Transverse colon (tissue), 4 donors: ENCODE measurements around the gene ADCY5. TPM values are rescaled to one million over a fixed set of nuclear protein-coding genes. Genes with fewer than 3 reads are reported as not detected.

Experiments
- DNase-seq: peaks from one replicate; pipeline ENCODE4 v3.0.0-alpha.2; 2019
- H3K27ac ChIP-seq, 4 donors: fragments of 200-600 bp; sonication (generic); 2 replicates each; pipeline ENCODE4 v1.5.1; 2016 to 2018; ENCODE audit warnings: inconsistent platforms in 4 of 4
- H3K27me3 ChIP-seq: fragments of 200-600 bp; sonication (generic); 2 replicates; pipeline ENCODE4 v1.5.1; 2017; ENCODE audit warnings: inconsistent platforms
- H3K36me3 ChIP-seq, 4 donors: fragments of 200-600 bp; sonication (generic); 2 replicates each; pipeline ENCODE4 v1.5.1; 2017 to 2019; ENCODE audit warnings: inconsistent platforms in 4 of 4
- H3K4me1 ChIP-seq, 4 donors: fragments of 200-600 bp; sonication (generic); 2 replicates each; pipeline ENCODE4 v1.5.1; 2017 to 2020; ENCODE audit warnings: inconsistent platforms in 4 of 4
- H3K4me3 ChIP-seq, 4 donors: fragments of 200-600 bp; sonication (generic); 1 replicate in 1 of 4; 2 replicates in 3 of 4; pipeline versions ENCODE4 v1.5.1 to v1.6.1; 2017 to 2019; ENCODE audit warnings: inconsistent platforms in 4 of 4
- H3K9me3 ChIP-seq, 2 donors: fragments of 200-600 bp; sonication (generic); 2 replicates each; pipeline ENCODE4 v1.5.1; 2017 to 2019; ENCODE audit warnings: inconsistent platforms in 2 of 2
- EP300 ChIP-seq: sonication (generic); formaldehyde crosslinking; IDR thresholded peaks from one replicate; pipeline ENCODE4 v1.6.1; 2017; ENCODE audit warnings: antibody characterized with exemption, low read depth
- POLR2A ChIP-seq: fragments of 450-650 bp; IDR thresholded peaks from one replicate; pipeline ENCODE4 v1.6.1; 2016; ENCODE audit warnings: antibody characterized with exemption, mild to moderate bottlenecking, moderate library complexity
- POLR2AphosphoS5 ChIP-seq, 3 donors: sonication (generic); formaldehyde crosslinking; IDR thresholded peaks; one replicate each; pipeline ENCODE4 v1.6.1; 2016; ENCODE audit warnings: antibody characterized with exemption in 3 of 3
- WGBS, 2 donors: methylation state at CpG; one replicate each; pipeline ENCODE4 v1.1.5; 2018; ENCODE audit warnings: low coverage in 1 of 2; 5-methylcytosine and 5-hydroxymethylcytosine counted together
- in situ Hi-C, 4 donors: fragments of 200-750 bp; cut with MboI; loops; one replicate each; pipeline versions ENCODE4 v1.15.0 to v1.15.1; 2017; ENCODE audit warnings: low sequenced_read_pairs in 3 of 4, low pct_ligation_motif_present in 1 of 4, low pct_unique_long_range_greater_than_20kb in 1 of 4
- intact Hi-C: fragments of 100-400 bp; cut with DNase I; formaldehyde crosslinking; loops from one replicate; pipeline ENCODE4 v1.15.1; 2023; ENCODE audit warnings: low total_unique reads
- total RNA-seq, 4 donors: library from RNA; depleted of rRNA; stranded (reverse); fragments of >200 nt; gene quantifications; one replicate each; pipeline ENCODE4 v1.1.0, GENCODE V29; 2016
- TF ChIP-seq, protein P1 (sequence below), 5 experiments: fragments of 200-600 bp in 3 of 5; fragments of 450-650 bp in 2 of 5; sonication (generic) in 3 of 5; IDR thresholded peaks; 1 replicate in 2 of 5; 2 replicates in 3 of 5; pipeline ENCODE4 v1.5.1; 2016 to 2017; ENCODE audit warnings: antibody characterized with exemption in 5 of 5, inconsistent platforms in 3 of 5, mild to moderate bottlenecking in 2 of 5, moderate library complexity in 1 of 5

ADCY5 gene
- total RNA-seq, 4 donors from 2014 or later, result 13.9 to 42.0 (median 28.6) TPM

GRCh38 chr3:123343296-123344174, 105.4 kb downstream of the ADCY5 start:
- Histone ChIP-seq H3K36me3 (no peaks in the 10 kb centered on the region), H3K4me1 (peaks cover 0 to 12% (median 7%) of the 10 kb centered on the region in 4 donors), H3K27me3 (no peaks in the 10 kb centered on the region), H3K4me3 (no peak overlapping the region), H3K9me3 (no peaks in the 10 kb centered on the region), H3K27ac (peak overlapping the region; percentile 14 to 55 (median 39))
- in situ Hi-C loops, result loop anchor here in 1 of 4 donors (25.0 kb wide), 1 partner anchor 144 kb away; no protein-coding TSS in a partner anchor
- TF ChIP-seq EP300 (no peak), POLR2A (no peak), POLR2AphosphoS5 (IDR thresholded peaks at IDR 0.05) (no peak)
- TF ChIP-seq, protein P1, sequence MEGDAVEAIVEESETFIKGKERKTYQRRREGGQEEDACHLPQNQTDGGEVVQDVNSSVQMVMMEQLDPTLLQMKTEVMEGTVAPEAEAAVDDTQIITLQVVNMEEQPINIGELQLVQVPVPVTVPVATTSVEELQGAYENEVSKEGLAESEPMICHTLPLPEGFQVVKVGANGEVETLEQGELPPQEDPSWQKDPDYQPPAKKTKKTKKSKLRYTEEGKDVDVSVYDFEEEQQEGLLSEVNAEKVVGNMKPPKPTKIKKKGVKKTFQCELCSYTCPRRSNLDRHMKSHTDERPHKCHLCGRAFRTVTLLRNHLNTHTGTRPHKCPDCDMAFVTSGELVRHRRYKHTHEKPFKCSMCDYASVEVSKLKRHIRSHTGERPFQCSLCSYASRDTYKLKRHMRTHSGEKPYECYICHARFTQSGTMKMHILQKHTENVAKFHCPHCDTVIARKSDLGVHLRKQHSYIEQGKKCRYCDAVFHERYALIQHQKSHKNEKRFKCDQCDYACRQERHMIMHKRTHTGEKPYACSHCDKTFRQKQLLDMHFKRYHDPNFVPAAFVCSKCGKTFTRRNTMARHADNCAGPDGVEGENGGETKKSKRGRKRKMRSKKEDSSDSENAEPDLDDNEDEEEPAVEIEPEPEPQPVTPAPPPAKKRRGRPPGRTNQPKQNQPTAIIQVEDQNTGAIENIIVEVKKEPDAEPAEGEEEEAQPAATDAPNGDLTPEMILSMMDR (IDR thresholded peaks at IDR 0.05), result no peak
- intact Hi-C loops, result no loop called here
- DNase-seq, result no peak
- WGBS, 2 donors, result 70% methylated on average over 12 of the region's 15 CpGs; no CpG with 5 or more reads in 1 of the 2 donors

DNA sequence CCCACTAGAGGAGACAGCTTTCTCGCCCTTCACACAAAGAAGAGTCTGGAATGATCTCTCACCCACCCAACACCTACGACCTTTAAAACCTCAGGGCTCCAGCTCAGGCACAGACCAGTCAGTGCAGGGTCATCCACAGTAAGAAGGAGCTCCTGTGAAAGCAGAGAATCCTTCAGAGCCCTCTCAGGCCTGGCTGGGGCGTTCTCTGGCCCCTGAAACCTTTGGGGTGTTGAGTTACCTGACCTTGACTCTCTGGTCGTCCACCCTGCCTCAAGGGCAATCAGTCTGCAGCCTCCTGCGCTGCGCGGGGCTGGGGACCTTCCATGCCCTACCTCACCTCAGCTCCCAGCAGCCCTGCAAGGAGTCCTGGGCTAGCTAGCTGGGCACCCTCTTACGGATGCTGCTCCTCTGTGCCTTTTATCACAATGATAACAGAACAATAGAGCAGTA, 106.2 kb downstream of the ADCY5 start:
- intact Hi-C loops (no loop called here), in situ Hi-C loops (loop anchor here in 1 of 4 donors (25.0 kb wide), 1 partner anchor 145 kb away; no protein-coding TSS in a partner anchor)
- no peaks in the 10 kb centered on the region for H3K9me3 ChIP-seq
- no peak overlapping the region for H3K4me3 ChIP-seq
- peak overlapping the region in 1 of 4 donors; percentile 58 for H3K27ac ChIP-seq
- H3K4me1 ChIP-seq, result peaks cover 0 to 12% (median 10%) of the 10 kb centered on the region in 4 donors
- H3K27me3 ChIP-seq, result no peaks in the 10 kb centered on the region
- H3K36me3 ChIP-seq, result no peaks in the 10 kb centered on the region
- TF ChIP-seq POLR2A (no peak), POLR2AphosphoS5 (IDR thresholded peaks at IDR 0.05) (no peak), EP300 (no peak)
- TF ChIP-seq, protein P1 (IDR thresholded peaks at IDR 0.05), result no peak
- no peak for DNase-seq
- 89% methylated on average over 7 of the region's 8 CpGs; no CpG with 5 or more reads in 1 of the 2 donors for WGBS, 2 donors

DNA sequence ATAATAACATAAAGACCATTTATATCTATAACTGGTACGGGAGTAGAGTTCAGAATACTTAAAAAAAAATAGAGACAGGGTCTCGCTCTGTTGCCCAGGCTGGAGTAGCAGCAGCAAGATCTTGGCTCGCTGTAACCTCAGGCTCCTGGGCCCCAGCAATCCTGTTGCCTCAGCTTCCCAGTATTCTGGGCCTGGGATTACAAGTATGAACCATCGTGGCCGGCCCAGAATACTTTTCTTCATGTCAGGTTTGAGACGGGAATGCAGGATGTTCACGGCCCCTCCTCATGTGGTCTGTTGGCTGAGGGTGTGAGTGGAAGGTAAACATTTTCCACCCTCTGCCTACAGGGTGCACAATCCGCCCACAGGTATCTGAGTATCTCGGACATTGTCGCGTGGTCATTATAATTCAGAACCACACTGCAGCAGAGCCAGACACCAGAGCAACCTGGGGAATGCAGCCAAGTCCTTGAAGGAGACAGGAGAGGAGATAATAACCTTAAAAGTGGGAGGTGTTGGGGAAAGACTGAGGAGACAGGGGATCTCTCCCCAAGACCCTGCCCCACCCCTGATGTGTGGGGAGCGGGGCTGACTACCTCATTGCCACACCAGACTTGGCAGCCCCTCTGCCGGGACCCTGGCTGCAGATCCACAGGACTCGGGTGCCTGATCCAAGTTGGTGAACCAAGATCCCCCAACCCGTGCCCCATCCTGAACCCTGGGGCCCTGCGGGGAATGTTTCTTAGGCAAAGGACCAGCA, 106.8 kb downstream of the ADCY5 start:
- 77 to 82% methylated on average over 6 to 16 of the region's 16 CpGs for WGBS, 2 donors
- no peak for DNase-seq
- intact Hi-C loops, result no loop called here

More for the DNA sequence above, 106.8 kb downstream of the ADCY5 start:
- Histone ChIP-seq H3K36me3 (no peaks in the 10 kb centered on the region), H3K27ac (peak overlapping the region in 1 of 4 donors; percentile 58), H3K9me3 (no peaks in the 10 kb centered on the region), H3K4me3 (no peak overlapping the region), H3K27me3 (no peaks in the 10 kb centered on the region), H3K4me1 (peaks cover 0 to 12% (median 10%) of the 10 kb centered on the region in 4 donors)
- TF ChIP-seq POLR2AphosphoS5 (IDR thresholded peaks at IDR 0.05) (no peak), EP300 (no peak)
- TF ChIP-seq, protein P1 (IDR thresholded peaks at IDR 0.05), result peak in 1 of 5 experiments; percentile 11
- in situ Hi-C loops, result loop anchor here in 1 of 4 donors (25.0 kb wide), 1 partner anchor 145 kb away; no protein-coding TSS in a partner anchor
